H9 (cell line): ENCODE measurements around the gene SPEF2. TPM values are rescaled to one million over a fixed set of nuclear protein-coding genes. Genes with fewer than 3 reads are reported as not detected.

Experiments used
- DNase-seq: peaks from one replicate; pipeline ENCODE4 v3.0.0-alpha.2; 2017
- H2AFZ ChIP-seq: one replicate; pipeline ENCODE4 v1.6.1; 2013; ENCODE audit warnings: mild to moderate bottlenecking, low read length, control low read depth, moderate library complexity
- H2AK5ac ChIP-seq: 2 replicates; pipeline ENCODE4 v1.6.1; 2013; ENCODE audit warnings: low read length, control low read depth, mixed read lengths; ENCODE audit not compliant: insufficient read length
- H2BK120ac ChIP-seq: one replicate; pipeline ENCODE4 v1.6.1; 2013; ENCODE audit warnings: low read depth, mild to moderate bottlenecking, low read length, control low read depth, inconsistent platforms; ENCODE audit not compliant: poor library complexity, severe bottlenecking
- H2BK12ac ChIP-seq: 2 replicates; pipeline ENCODE4 v1.6.1; 2013; ENCODE audit warnings: low read length, control low read depth, mixed read lengths, low read depth; ENCODE audit not compliant: insufficient read length
- H2BK15ac ChIP-seq: 2 replicates; pipeline ENCODE4 v1.6.1; 2013; ENCODE audit warnings: low read depth, low read length, control low read depth
- H2BK20ac ChIP-seq: one replicate; pipeline ENCODE4 v1.6.1; 2013; ENCODE audit warnings: low read depth, mild to moderate bottlenecking, low read length, control low read depth, inconsistent platforms; ENCODE audit not compliant: poor library complexity, severe bottlenecking
- H2BK5ac ChIP-seq: 2 replicates; pipeline ENCODE4 v1.6.1; 2013; ENCODE audit warnings: low read length, control low read depth, mixed read lengths; ENCODE audit not compliant: insufficient read length
- H3K14ac ChIP-seq: 2 replicates; pipeline ENCODE4 v1.6.1; 2013; ENCODE audit warnings: low read length, control low read depth; ENCODE audit not compliant: insufficient read depth
- H3K18ac ChIP-seq: 2 replicates; pipeline ENCODE4 v1.6.1; 2013; ENCODE audit warnings: low read depth, mild to moderate bottlenecking, mixed read lengths, low read length, control low read depth; ENCODE audit not compliant: insufficient read length
- H3K23ac ChIP-seq: 2 replicates; pipeline ENCODE4 v1.6.1; 2013; ENCODE audit warnings: low read length, control low read depth, mixed read lengths, low read depth; ENCODE audit not compliant: insufficient read length
- H3K23me2 ChIP-seq: 2 replicates; pipeline ENCODE4 v1.6.1; 2013; ENCODE audit warnings: low read depth, mild to moderate bottlenecking, mixed read lengths, low read length, control low read depth; ENCODE audit not compliant: insufficient read length, poor library complexity, severe bottlenecking
- H3K27ac ChIP-seq: 2 replicates; pipeline ENCODE4 v1.5.1; 2013; ENCODE audit warnings: low read length, control low read depth, mixed read lengths, low read depth; ENCODE audit not compliant: insufficient read length
- H3K27me3 ChIP-seq: 2 replicates; pipeline ENCODE4 v1.6.1; 2013; ENCODE audit warnings: low read length, control low read depth, inconsistent platforms; ENCODE audit not compliant: insufficient read depth
- H3K4ac ChIP-seq: 2 replicates; pipeline ENCODE4 v1.6.1; 2013; ENCODE audit warnings: low read depth, mild to moderate bottlenecking, control low read depth, inconsistent platforms, low read length, moderate library complexity
- H3K4me1 ChIP-seq: 2 replicates; pipeline ENCODE4 v1.6.1; 2013; ENCODE audit warnings: low read length, control low read depth, inconsistent platforms; ENCODE audit not compliant: insufficient read depth
- H3K4me2 ChIP-seq: 2 replicates; pipeline ENCODE4 v1.6.1; 2013; ENCODE audit warnings: low read length, control low read depth, mixed read lengths; ENCODE audit not compliant: insufficient read length, insufficient read depth
- H3K56ac ChIP-seq: 2 replicates; pipeline ENCODE4 v1.6.1; 2013; ENCODE audit warnings: low read depth, mild to moderate bottlenecking, mixed read lengths, low read length, control low read depth; ENCODE audit not compliant: insufficient read length
- H3K79me1 ChIP-seq: 2 replicates; pipeline ENCODE4 v1.6.1; 2013; ENCODE audit warnings: low read depth, mild to moderate bottlenecking, moderate library complexity, low read length, control low read depth, inconsistent platforms; ENCODE audit not compliant: insufficient read depth, poor library complexity, severe bottlenecking
- H3K79me2 ChIP-seq: 2 replicates; pipeline ENCODE4 v1.6.1; 2013; ENCODE audit warnings: low read length, control low read depth, inconsistent platforms; ENCODE audit not compliant: insufficient read depth
- H3K9ac ChIP-seq: 2 replicates; pipeline ENCODE4 v1.6.1; 2013; ENCODE audit warnings: low read length, control low read depth, mixed read lengths; ENCODE audit not compliant: insufficient read length; ENCODE audit errors: extremely low read depth
- H3K9me3 ChIP-seq: one replicate; pipeline ENCODE4 v1.6.1; 2013; ENCODE audit warnings: low read depth, low read length, inconsistent platforms; ENCODE audit not compliant: control insufficient read depth
- H3T11ph ChIP-seq: one replicate; pipeline ENCODE4 v1.6.1; 2013; ENCODE audit warnings: mild to moderate bottlenecking, low read length, control low read depth, inconsistent platforms
- H4K20me1 ChIP-seq: one replicate; pipeline ENCODE4 v1.6.1; 2013; ENCODE audit not compliant: control insufficient read depth, insufficient read length, insufficient read depth
- H4K5ac ChIP-seq: 2 replicates; pipeline ENCODE4 v1.6.1; 2013; ENCODE audit warnings: low read depth, mild to moderate bottlenecking, mixed read lengths, low read length, control low read depth; ENCODE audit not compliant: insufficient read length
- H4K8ac ChIP-seq: replicated peaks from 2 replicates; pipeline ENCODE4 v1.6.1; 2013; ENCODE audit warnings: low read length, control low read depth, mixed read lengths, low read depth; ENCODE audit not compliant: insufficient read length
- H4K91ac ChIP-seq: 2 replicates; pipeline ENCODE4 v1.6.1; 2013; ENCODE audit warnings: low read depth, mild to moderate bottlenecking, moderate library complexity, mixed read lengths, low read length, control low read depth; ENCODE audit not compliant: insufficient read length
- H3K27ac Mint-ChIP-seq, 3 experiments: 2 replicates in 2 of 3; 3 replicates in 1 of 3; pipeline ENCODE4 v1.8.0; 2020 to 2021; ENCODE audit warnings: mixed read lengths in 3 of 3, mild to moderate bottlenecking in 1 of 3, moderate library complexity in 1 of 3
- H3K27me3 Mint-ChIP-seq: 2 replicates; pipeline ENCODE4 v1.8.0; 2021; ENCODE audit warnings: low read depth, mild to moderate bottlenecking, moderate library complexity, mixed read lengths
- H3K36me3 Mint-ChIP-seq, 3 experiments: 2 replicates in 2 of 3; 3 replicates in 1 of 3; pipeline ENCODE4 v1.8.0; 2020 to 2021; ENCODE audit warnings: low read depth in 3 of 3, mixed read lengths in 3 of 3; ENCODE audit not compliant: insufficient read depth in 1 of 3
- H3K4me1 Mint-ChIP-seq, 2 experiments: 2 replicates each; pipeline ENCODE4 v1.8.0; 2020; ENCODE audit warnings: mixed read lengths in 2 of 2
- H3K4me3 Mint-ChIP-seq, 2 experiments: 2 replicates in 1 of 2; 3 replicates in 1 of 2; pipeline ENCODE4 v1.8.0; 2020 to 2021; ENCODE audit warnings: mild to moderate bottlenecking in 2 of 2, mixed read lengths in 2 of 2, moderate library complexity in 1 of 2
- H3K9me3 Mint-ChIP-seq, 2 experiments: 2 replicates in 1 of 2; 3 replicates in 1 of 2; pipeline ENCODE4 v1.8.0; 2020; ENCODE audit warnings: mild to moderate bottlenecking in 2 of 2, mixed read lengths in 2 of 2, moderate library complexity in 1 of 2
- CTCF ChIP-seq: fragments of 200-600 bp; sonication (generic); conservative IDR thresholded peaks from 3 replicates; pipeline ENCODE4 v1.8.0; 2021; ENCODE audit warnings: antibody characterized with exemption, mild to moderate bottlenecking
- total RNA-seq: library from RNA; stranded (reverse); gene quantifications from 2 replicates; pipeline ENCODE4 v1.2.1, GENCODE V29; 2021

The SPEF2 gene
- total RNA-seq, 1 experiment from 2014 or later: 1.0 TPM

GRCh38 chr5:35600591-35600990 is 17.1 kb upstream of the SPEF2 start:
- Histone ChIP-seq H3K27me3 (no peaks in the 10 kb centered on the region), H4K8ac (no peak overlapping the region), H2AFZ (no peak overlapping the region), H3K4ac (no peak overlapping the region), H3K23me2 (no peaks in the 10 kb centered on the region), H3K4me1 (no peaks in the 10 kb centered on the region), H3T11ph (no peak overlapping the region), H3K14ac (no peak overlapping the region), H3K79me1 (no peaks in the 10 kb centered on the region), H3K79me2 (no peaks in the 10 kb centered on the region), H2BK20ac (no peak overlapping the region), H3K9me3 (no peaks in the 10 kb centered on the region), H2BK5ac (no peak overlapping the region), H3K4me2 (no peak overlapping the region), H3K27ac (no peak overlapping the region), H2BK120ac (no peak overlapping the region), H3K56ac (no peak overlapping the region), H3K9ac (no peak overlapping the region), H3K23ac (no peak overlapping the region), H2BK15ac (no peak overlapping the region), H2BK12ac (no peak overlapping the region), H4K5ac (no peak overlapping the region), H4K20me1 (no peaks in the 10 kb centered on the region), H4K91ac (no peak overlapping the region), H3K18ac (no peak overlapping the region), H2AK5ac (no peak overlapping the region)
- Mint-ChIP-seq H3K27ac (no peak overlapping the region), H3K36me3 (no peaks in the 10 kb centered on the region; a peak in 1 of 7 replicates), H3K27me3 (peaks cover 22% of the 10 kb centered on the region), H3K9me3 (peaks cover 0 to 6% of the 10 kb centered on the region in 2 experiments; a peak in 3 of 5 replicates), H3K4me3 (no peak overlapping the region), H3K4me1 (peaks cover 5 to 10% of the 10 kb centered on the region in 2 experiments)
- TF ChIP-seq CTCF: no peak
- DNase-seq: no peak
